ENCODE data around the gene CCDC9B. TPM values are rescaled to one million over a fixed set of nuclear protein-coding genes. Genes with fewer than 3 reads are reported as not detected.

CCDC9B gene
- total and polyA plus RNA-seq, 2 of the 4 experiments (the other 2 are of a cell fraction): 19.7 to 30.9 TPM

DNA sequence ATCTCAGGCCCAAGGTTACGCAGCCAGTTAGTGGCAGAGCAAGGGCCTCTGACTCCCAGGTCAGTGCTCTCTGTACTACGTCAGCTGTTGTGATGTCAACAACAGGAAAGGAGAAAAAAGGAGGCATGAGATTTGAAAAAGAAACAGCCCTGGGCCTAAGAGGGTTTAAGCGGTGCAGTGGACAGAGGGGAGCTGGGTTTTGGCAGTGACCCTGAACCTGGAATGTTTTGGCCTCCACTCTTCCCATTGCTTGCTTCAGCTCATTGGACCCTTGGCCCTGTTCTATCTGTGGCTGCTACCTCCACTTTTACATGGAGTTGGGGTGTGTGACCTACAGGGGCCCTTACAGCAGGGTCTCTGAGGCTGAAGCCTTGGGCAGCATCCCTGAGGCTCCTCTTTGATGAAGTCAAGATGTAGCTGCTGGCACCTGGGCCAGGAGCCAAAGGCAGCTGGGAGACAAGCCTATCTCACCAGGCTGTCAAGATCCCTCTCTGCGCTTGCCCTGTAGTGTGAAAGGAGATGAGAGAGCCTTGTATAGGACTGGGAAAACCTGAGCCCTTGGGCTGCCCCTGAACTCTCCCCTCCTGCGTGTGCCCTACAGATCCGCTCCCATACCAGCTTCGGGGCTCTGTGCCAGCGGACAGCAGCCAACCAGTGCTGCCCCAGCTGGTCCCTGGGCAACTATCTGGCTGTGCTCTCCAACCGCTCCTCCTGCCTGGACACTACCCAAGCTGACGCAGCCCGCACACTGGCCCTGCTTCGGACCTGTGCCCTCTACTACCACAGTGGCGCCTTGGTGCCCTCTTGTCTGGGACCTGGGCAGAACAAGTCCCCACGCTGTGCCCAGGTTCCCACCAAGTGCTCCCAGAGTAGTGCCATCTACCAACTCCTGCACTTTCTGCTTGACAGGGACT, 26.0 kb upstream of the CCDC9B start:
- Histone ChIP-seq H3K23ac (ENCODE audit: low read depth, low read length) (no peak overlapping the region), H3K14ac (replicated peaks; ENCODE audit: low read depth, low read length) (no peak overlapping the region), H2AFZ (replicated peaks; ENCODE audit: low read length, poor library complexity) (no peak overlapping the region), H2BK20ac (ENCODE audit: low read depth, low read length) (no peak overlapping the region), H3K4me1 (ENCODE audit: control insufficient read depth, insufficient read depth, low read length) (peaks cover 2% of the 10 kb centered on the region; the same call in 1 of the 2 replicates), H3K18ac (ENCODE audit: low read depth, low read length) (no peak overlapping the region), H2AK9ac (replicated peaks; ENCODE audit: low read depth, low read length, poor library complexity) (no peak overlapping the region), H4K5ac (ENCODE audit: low read depth, low read length) (no peak overlapping the region), H4K8ac (ENCODE audit: low read depth in 2 of 2, low read length in 2 of 2) (no peak overlapping the region), H3K36me3 (ENCODE audit: control insufficient read depth, insufficient read depth, low read length) (no peaks in the 10 kb centered on the region), H3K56ac (ENCODE audit: extremely low read depth, insufficient read depth, low read length) (no peak overlapping the region), H3K9me3 (ENCODE audit: control insufficient read depth, insufficient read depth, low read length) (no peaks in the 10 kb centered on the region), H2BK5ac (ENCODE audit: low read depth, low read length, poor library complexity, severe bottlenecking) (no peak overlapping the region), H4K20me1 (ENCODE audit: insufficient read depth, low read length) (no peaks in the 10 kb centered on the region), H3K9me1 (ENCODE audit: insufficient read depth, low read length) (0 out of 2 replicates have a peak, but pooled peaks cover 3% of the 10 kb centered on the region), H4K91ac (ENCODE audit: insufficient read depth, low read depth, low read length) (no peak overlapping the region), H3K4ac (ENCODE audit: low read depth, low read length) (no peak overlapping the region), H3K4me3 (ENCODE audit: insufficient read depth, low read depth, low read length) (no peak overlapping the region), H2AK5ac (ENCODE audit: low read depth, low read length) (no peak overlapping the region), H3K79me1 (ENCODE audit: low read depth in 1 of 2, low read length in 2 of 2) (no peaks in the 10 kb centered on the region), H3K27me3 (ENCODE audit: control insufficient read depth, insufficient read depth, low read length) (peaks cover 9% of the 10 kb centered on the region), H2BK120ac (ENCODE audit: low read depth, low read length) (no peak overlapping the region), H3K4me2 (ENCODE audit: low read depth, low read length) (no peak overlapping the region), H3K27ac (ENCODE audit: insufficient read depth, low read length) (no peak overlapping the region), H3K9ac (ENCODE audit: low read depth, low read length) (no peak overlapping the region), H2BK15ac (ENCODE audit: low read depth, low read length) (no peak overlapping the region)
- dilution Hi-C loops (cut with HindIII; ENCODE audit: low sequenced_read_pairs, unreplicated experiment): no loop called here
- intact Hi-C loops (cut with micrococcal nuclease): no loop called here
- DNase-seq (no peak), ATAC-seq (ENCODE audit: low read depth) (no peak)
- CTCF ChIA-PET: no interaction called here
- no TSS peak for BruUV-seq (replicated peaks)
- TF ChIP-seq RCOR1 (IDR thresholded peaks at IDR 0.05; ENCODE audit: insufficient replicate concordance, low read length) (no peak), FOS (IDR thresholded peaks at IDR 0.05; ENCODE audit: low read depth, low read length) (no peak), MXI1 (IDR thresholded peaks at IDR 0.05; ENCODE audit: borderline replicate concordance, low read depth, low read length) (no peak), CHD1 (IDR thresholded peaks at IDR 0.05; ENCODE audit: low read depth, low read length) (no peak), RAD21 (IDR thresholded peaks at IDR 0.05; ENCODE audit: low read length) (no peak), BHLHE40 (IDR thresholded peaks at IDR 0.05; ENCODE audit: low read depth, low read length) (no peak), NFE2L2 (IDR thresholded peaks at IDR 0.05; ENCODE audit: low read depth, low read length) (no peak), RFX5 (IDR thresholded peaks at IDR 0.05; ENCODE audit: low read depth, low read length) (no peak), CEBPB (IDR thresholded peaks at IDR 0.05; ENCODE audit: low read depth, low read length) (no peak), POLR2A (IDR thresholded peaks at IDR 0.05; ENCODE audit: low read depth, low read length) (no peak), SMC3 (IDR thresholded peaks at IDR 0.05; ENCODE audit: low read depth, low read length) (no peak)
- TF ChIP-seq, protein P1, sequence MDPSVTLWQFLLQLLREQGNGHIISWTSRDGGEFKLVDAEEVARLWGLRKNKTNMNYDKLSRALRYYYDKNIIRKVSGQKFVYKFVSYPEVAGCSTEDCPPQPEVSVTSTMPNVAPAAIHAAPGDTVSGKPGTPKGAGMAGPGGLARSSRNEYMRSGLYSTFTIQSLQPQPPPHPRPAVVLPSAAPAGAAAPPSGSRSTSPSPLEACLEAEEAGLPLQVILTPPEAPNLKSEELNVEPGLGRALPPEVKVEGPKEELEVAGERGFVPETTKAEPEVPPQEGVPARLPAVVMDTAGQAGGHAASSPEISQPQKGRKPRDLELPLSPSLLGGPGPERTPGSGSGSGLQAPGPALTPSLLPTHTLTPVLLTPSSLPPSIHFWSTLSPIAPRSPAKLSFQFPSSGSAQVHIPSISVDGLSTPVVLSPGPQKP (IDR thresholded peaks at IDR 0.05; ENCODE audit: borderline replicate concordance, low read depth, low read length): no peak
- TF ChIP-seq, protein P2, sequence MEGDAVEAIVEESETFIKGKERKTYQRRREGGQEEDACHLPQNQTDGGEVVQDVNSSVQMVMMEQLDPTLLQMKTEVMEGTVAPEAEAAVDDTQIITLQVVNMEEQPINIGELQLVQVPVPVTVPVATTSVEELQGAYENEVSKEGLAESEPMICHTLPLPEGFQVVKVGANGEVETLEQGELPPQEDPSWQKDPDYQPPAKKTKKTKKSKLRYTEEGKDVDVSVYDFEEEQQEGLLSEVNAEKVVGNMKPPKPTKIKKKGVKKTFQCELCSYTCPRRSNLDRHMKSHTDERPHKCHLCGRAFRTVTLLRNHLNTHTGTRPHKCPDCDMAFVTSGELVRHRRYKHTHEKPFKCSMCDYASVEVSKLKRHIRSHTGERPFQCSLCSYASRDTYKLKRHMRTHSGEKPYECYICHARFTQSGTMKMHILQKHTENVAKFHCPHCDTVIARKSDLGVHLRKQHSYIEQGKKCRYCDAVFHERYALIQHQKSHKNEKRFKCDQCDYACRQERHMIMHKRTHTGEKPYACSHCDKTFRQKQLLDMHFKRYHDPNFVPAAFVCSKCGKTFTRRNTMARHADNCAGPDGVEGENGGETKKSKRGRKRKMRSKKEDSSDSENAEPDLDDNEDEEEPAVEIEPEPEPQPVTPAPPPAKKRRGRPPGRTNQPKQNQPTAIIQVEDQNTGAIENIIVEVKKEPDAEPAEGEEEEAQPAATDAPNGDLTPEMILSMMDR (conservative IDR thresholded peaks at IDR 0.05; ENCODE audit: low read depth, low read length): no peak
- TF ChIP-seq, protein P3, sequence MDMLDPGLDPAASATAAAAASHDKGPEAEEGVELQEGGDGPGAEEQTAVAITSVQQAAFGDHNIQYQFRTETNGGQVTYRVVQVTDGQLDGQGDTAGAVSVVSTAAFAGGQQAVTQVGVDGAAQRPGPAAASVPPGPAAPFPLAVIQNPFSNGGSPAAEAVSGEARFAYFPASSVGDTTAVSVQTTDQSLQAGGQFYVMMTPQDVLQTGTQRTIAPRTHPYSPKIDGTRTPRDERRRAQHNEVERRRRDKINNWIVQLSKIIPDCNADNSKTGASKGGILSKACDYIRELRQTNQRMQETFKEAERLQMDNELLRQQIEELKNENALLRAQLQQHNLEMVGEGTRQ (IDR thresholded peaks at IDR 0.05; ENCODE audit: low read depth, low read length): no peak
- POLR2A ChIA-PET (ENCODE audit: unreplicated experiment): no interaction called here
- in situ Hi-C loops (cut with MboI; ENCODE audit: low sequenced_read_pairs): no loop called here
- WGBS, 2 experiments (ENCODE audit: extremely low coverage in 2 of 2, insufficient read length in 1 of 2): 89% methylated on average over 12 of the region's 14 CpGs; no CpG with 5 or more reads in 1 of the 2 experiments

Data from IMR-90 (cell line).